PC-3 (cell line): ENCODE data around the gene RBM12. TPM values are rescaled to one million over a fixed set of nuclear protein-coding genes. Genes with fewer than 3 reads are reported as not detected.
"Not testable (repeated sequence)": the region's sequence is repeated elsewhere in the genome, so short reads cannot be mapped to it uniquely, and the experiment has no call there.

ENCODE experiments used
- ATAC-seq: fragments of 200-7000 bp; cut with Tn5 transposase; 2 replicates; pipeline ENCODE4 v1.9.1; 2020; ENCODE audit warnings: mild to moderate bottlenecking, moderate library complexity
- BruUV-seq: library from RNA; stranded (reverse); fragments of 400-500 nt; replicated peaks from 2 replicates; lab custom pipeline; 2021; lab: Mats Ljungman, UMichigan
- CTCF ChIA-PET: fragments of 300-600 bp; sonication (Branson Sonifier 250); formaldehyde crosslinking; loops from one replicate; lab custom pipeline; 2022; ENCODE audit warnings: antibody characterized with exemption; lab: Charles Lee
- POLR2A ChIA-PET: fragments of 300-600 bp; sonication (Branson Sonifier 250); formaldehyde crosslinking; loops from one replicate; lab custom pipeline; 2022; ENCODE audit warnings: antibody characterized with exemption; ENCODE audit not compliant: unreplicated experiment; lab: Charles Lee
- DNase-seq: peaks from one replicate; pipeline ENCODE4 v3.0.0-alpha.2; 2015
- H2AFZ ChIP-seq: fragments of 300-600 bp; sonication (generic); 2 replicates; pipeline ENCODE4 v1.6.0; 2016; ENCODE audit warnings: antibody characterized with exemption, low read length
- H3F3A ChIP-seq: fragments of 300-600 bp; sonication (generic); one replicate; pipeline ENCODE4 v1.6.0; 2017; ENCODE audit warnings: antibody characterized with exemption, low read length, control low read depth, mild to moderate bottlenecking; ENCODE audit not compliant: unreplicated experiment
- H3K27ac ChIP-seq: fragments of 300-600 bp; sonication (generic); 2 replicates; pipeline ENCODE4 v1.5.1; 2016; ENCODE audit warnings: mild to moderate bottlenecking, low read length
- H3K27me3 ChIP-seq: fragments of 300-600 bp; sonication (generic); 2 replicates; pipeline ENCODE4 v1.6.1; 2016; ENCODE audit warnings: low read length, mixed read lengths
- H3K36me3 ChIP-seq: fragments of 300-600 bp; sonication (generic); 2 replicates; pipeline ENCODE4 v1.6.1; 2016; ENCODE audit warnings: low read depth, mixed run types, low read length, mixed read lengths
- H3K4me1 ChIP-seq: fragments of 300-600 bp; sonication (generic); 2 replicates; pipeline ENCODE4 v1.5.1; 2016; ENCODE audit warnings: low read length; ENCODE audit not compliant: insufficient read depth
- H3K4me2 ChIP-seq: fragments of 300-600 bp; sonication (generic); 2 replicates; pipeline ENCODE4 v1.6.0; 2016; ENCODE audit warnings: low read length
- H3K4me3 ChIP-seq: fragments of 300-600 bp; sonication (generic); 2 replicates; pipeline ENCODE4 v1.5.1; 2016; ENCODE audit warnings: mild to moderate bottlenecking, low read length, mixed read lengths
- H3K79me2 ChIP-seq: fragments of 300-600 bp; sonication (generic); 2 replicates; pipeline ENCODE4 v1.6.1; 2017; ENCODE audit warnings: low read length, mixed read lengths
- H3K9ac ChIP-seq: fragments of 300-600 bp; sonication (generic); 2 replicates; pipeline ENCODE4 v1.6.0; 2016; ENCODE audit warnings: mild to moderate bottlenecking, low read length
- H3K9me2 ChIP-seq: fragments of 300-600 bp; sonication (generic); replicated peaks from 2 replicates; pipeline ENCODE4 v1.6.1; 2016; ENCODE audit warnings: mixed run types, low read length, mixed read lengths
- H3K9me3 ChIP-seq: fragments of 300-600 bp; sonication (generic); 2 replicates; pipeline ENCODE4 v1.6.1; 2016; ENCODE audit warnings: low read length, mixed read lengths
- H4K20me1 ChIP-seq: fragments of 300-600 bp; sonication (generic); 2 replicates; pipeline ENCODE4 v1.6.1; 2016; ENCODE audit warnings: low read length, mixed read lengths
- EZH2 ChIP-seq: fragments of 300-600 bp; sonication (generic); IDR thresholded peaks from one replicate; pipeline ENCODE4 v1.6.1; 2017; ENCODE audit warnings: antibody characterized with exemption, mild to moderate bottlenecking, low read length; ENCODE audit not compliant: unreplicated experiment
- EZH2phosphoT487 ChIP-seq: fragments of 300-600 bp; sonication (generic); IDR thresholded peaks from 2 replicates; pipeline ENCODE4 v1.6.1; 2018; ENCODE audit warnings: mild to moderate bottlenecking, antibody characterized with exemption, low read length, borderline replicate concordance
- intact Hi-C: fragments of 100-400 bp; cut with micrococcal nuclease; formaldehyde crosslinking; loops from 2 replicates; pipeline ENCODE4 v1.9.0; 2023
- total RNA-seq: library from RNA; depleted of rRNA; stranded (reverse); fragments of >200 nt; gene quantifications from 2 replicates; pipeline ENCODE4 v1.2.3, GENCODE V29; 2014
- TF ChIP-seq, protein P1 (sequence below): fragments of 300-600 bp; sonication (generic); conservative IDR thresholded peaks from 2 replicates; pipeline ENCODE4 v1.5.1; 2017; ENCODE audit warnings: antibody characterized with exemption, low read depth, mild to moderate bottlenecking, low read length

The RBM12 gene
- total RNA-seq, 1 experiment from 2014 or later: 53.6 TPM

DNA sequence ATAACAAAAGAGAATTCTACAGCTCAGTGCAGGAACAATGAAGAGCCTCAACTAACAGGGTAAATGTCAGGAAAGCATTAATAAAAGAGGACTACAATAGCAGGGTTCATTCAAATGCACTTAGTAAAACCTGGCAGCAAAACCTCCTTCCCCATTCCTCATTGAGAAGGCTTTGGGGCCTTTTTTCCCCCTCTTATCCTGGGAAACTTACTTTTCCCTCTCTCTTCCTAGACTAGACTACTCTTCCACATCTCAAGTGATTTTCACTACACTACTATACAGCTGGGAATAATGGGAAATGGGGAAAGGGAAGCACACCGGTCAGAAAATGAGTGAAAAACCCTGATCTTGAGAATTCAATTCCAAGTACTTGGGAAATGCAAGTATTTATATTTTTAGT lies 44.6 kb upstream of the RBM12 start:
- no TSS peak for BruUV-seq
- Histone ChIP-seq H3K4me3 (no peak overlapping the region), H3F3A (peaks cover 58% of the 10 kb centered on the region), H3K27me3 (no peaks in the 10 kb centered on the region), H3K9ac (no peak overlapping the region), H3K9me3 (no peaks in the 10 kb centered on the region), H3K4me1 (no peaks in the 10 kb centered on the region), H2AFZ (no peak overlapping the region), H3K27ac (no peak overlapping the region), H3K79me2 (peaks cover 52% of the 10 kb centered on the region), H3K4me2 (no peak overlapping the region), H3K36me3 (peaks cover 91% of the 10 kb centered on the region), H3K9me2 (no peaks in the 10 kb centered on the region), H4K20me1 (peaks cover 51% of the 10 kb centered on the region)
- POLR2A ChIA-PET: no interaction called here
- intact Hi-C loops: no loop called here
- no peak for DNase-seq
- ATAC-seq: no peak
- TF ChIP-seq, protein P1, sequence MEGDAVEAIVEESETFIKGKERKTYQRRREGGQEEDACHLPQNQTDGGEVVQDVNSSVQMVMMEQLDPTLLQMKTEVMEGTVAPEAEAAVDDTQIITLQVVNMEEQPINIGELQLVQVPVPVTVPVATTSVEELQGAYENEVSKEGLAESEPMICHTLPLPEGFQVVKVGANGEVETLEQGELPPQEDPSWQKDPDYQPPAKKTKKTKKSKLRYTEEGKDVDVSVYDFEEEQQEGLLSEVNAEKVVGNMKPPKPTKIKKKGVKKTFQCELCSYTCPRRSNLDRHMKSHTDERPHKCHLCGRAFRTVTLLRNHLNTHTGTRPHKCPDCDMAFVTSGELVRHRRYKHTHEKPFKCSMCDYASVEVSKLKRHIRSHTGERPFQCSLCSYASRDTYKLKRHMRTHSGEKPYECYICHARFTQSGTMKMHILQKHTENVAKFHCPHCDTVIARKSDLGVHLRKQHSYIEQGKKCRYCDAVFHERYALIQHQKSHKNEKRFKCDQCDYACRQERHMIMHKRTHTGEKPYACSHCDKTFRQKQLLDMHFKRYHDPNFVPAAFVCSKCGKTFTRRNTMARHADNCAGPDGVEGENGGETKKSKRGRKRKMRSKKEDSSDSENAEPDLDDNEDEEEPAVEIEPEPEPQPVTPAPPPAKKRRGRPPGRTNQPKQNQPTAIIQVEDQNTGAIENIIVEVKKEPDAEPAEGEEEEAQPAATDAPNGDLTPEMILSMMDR: no peak
- TF ChIP-seq EZH2: no peak
- no peak for TF ChIP-seq EZH2phosphoT487
- CTCF ChIA-PET: no interaction called here

DNA sequence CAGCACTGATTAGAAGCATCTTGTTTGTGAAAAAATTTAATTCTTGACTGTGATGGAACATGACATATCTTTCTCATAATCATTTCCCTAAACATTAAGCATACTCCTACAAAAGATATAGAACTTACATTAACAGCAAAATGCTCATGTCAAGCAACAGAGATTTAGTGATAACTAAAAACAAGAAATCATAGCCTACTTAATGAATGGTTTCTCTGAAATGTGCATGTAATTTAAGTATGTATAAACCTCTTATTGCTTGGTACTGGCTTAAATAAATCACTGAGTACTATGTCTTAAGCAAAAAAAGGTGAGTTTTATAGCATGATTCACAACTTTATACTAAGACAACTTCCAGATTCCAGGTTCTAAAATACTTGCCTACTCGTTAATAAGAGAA lies 43.8 kb upstream of the RBM12 start:
- peaks cover 58% of the 10 kb centered on the region for H4K20me1 ChIP-seq
- intact Hi-C loops: no loop called here
- H2AFZ ChIP-seq: no peak overlapping the region
- peaks cover 50% of the 10 kb centered on the region for H3K79me2 ChIP-seq
- no peaks in the 10 kb centered on the region for H3K9me3 ChIP-seq
- no peak for TF ChIP-seq EZH2
- TF ChIP-seq EZH2phosphoT487: no peak
- TF ChIP-seq, protein P1: no peak
- H3K9ac ChIP-seq: no peak overlapping the region
- no peaks in the 10 kb centered on the region for H3K9me2 ChIP-seq
- DNase-seq: no peak
- H3K36me3 ChIP-seq: peaks cover 92% of the 10 kb centered on the region
- no peak overlapping the region for H3K4me2 ChIP-seq
- no peak; the same call in 1 of the 2 replicates for ATAC-seq
- no peaks in the 10 kb centered on the region for H3K27me3 ChIP-seq
- no peaks in the 10 kb centered on the region for H3K4me1 ChIP-seq
- H3K4me3 ChIP-seq: no peak overlapping the region
- peaks cover 62% of the 10 kb centered on the region for H3F3A ChIP-seq
- BruUV-seq: no TSS peak
- H3K27ac ChIP-seq: no peak overlapping the region
- ChIA-PET POLR2A (interaction anchor here (0.6 kb wide), 1 partner anchor 9 kb away, joined by 6 read pairs; the partner anchor contains the start of genes NFS1 and ROMO1), CTCF (no interaction called here)

DNA sequence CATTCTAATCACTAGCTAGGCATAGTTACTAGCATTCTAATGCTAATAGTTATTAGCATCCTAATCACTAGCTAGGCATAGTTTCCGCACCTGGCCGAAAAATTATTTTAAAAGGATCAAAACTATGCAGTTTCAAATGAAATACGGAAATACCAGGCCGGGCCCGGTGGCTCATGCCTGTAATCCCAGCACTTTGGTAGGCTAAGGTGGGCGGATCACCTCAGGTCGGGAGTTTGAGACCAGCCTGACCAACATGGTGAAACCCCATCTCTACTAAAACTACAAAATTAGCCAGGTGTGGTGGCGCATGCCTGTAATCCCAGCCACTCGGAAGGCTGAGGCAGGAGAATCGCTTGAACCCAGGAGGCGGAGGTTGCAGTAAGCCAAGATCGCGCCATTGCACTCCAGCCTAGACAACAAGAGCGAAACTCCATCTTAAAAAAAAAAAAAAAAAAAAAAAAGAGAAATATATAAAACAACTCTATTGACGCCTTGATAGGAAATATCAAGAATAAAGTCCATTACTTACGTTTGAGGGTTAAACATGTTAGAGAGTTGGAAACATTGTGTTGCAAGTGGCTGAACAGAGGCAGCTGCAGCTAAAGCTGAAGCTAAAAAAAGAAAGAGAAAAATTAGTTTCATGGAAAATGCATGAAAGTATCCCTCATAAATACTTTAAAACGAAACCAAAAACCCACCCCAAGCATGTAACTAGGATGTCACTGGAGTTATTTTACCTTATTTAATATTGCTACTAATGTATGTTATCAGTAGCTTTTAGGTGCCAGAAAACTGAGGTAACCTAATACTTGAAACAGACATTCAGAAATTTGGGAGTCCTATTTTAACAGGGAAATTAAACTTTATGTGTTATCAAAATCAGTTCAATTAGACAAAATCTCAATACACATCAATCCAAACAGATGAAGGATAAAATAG lies 42.2 kb upstream of the RBM12 start:
- peaks cover 93% of the 10 kb centered on the region for H3K36me3 ChIP-seq
- peaks cover 50% of the 10 kb centered on the region for H3K79me2 ChIP-seq
- H3K4me1 ChIP-seq, H3K4me2 ChIP-seq, H2AFZ ChIP-seq, ATAC-seq, BruUV-seq, DNase-seq, H3K9me3 ChIP-seq, POLR2A ChIA-PET, H3K9ac ChIP-seq, H3K9me2 ChIP-seq, H3K4me3 ChIP-seq, CTCF ChIA-PET, H3K27me3 ChIP-seq, H3K27ac ChIP-seq, intact Hi-C loops: not testable (repeated sequence)
- peaks cover 68% of the 10 kb centered on the region for H3F3A ChIP-seq
- H4K20me1 ChIP-seq: peaks cover 57% of the 10 kb centered on the region

DNA sequence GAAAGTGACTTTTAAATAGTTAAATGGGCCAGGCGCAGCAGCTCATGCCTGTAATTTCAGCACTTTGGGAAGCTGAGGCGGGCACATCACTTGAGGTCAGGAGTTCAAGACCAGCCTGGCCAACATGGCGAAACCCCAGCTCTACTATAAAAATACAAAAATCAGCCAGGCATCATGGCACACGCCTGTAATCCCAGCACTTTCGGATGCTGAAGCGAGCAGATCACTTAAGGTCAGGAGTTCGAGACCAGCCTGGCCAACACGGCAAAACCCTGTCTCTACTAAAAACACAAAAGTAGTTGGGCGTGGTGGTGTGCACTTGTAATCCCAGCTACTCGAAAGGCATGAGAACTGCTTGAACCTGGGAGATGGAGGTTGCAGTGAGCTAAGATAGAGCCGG lies 41.2 kb upstream of the RBM12 start:
- BruUV-seq, POLR2A ChIA-PET: not testable (repeated sequence)

More for the DNA sequence above, 41.2 kb upstream of the RBM12 start:
- Histone ChIP-seq H3K79me2 (peaks cover 44% of the 10 kb centered on the region), H3K36me3 (peaks cover 83% of the 10 kb centered on the region), H3F3A (peaks cover 59% of the 10 kb centered on the region), H4K20me1 (peaks cover 47% of the 10 kb centered on the region)
- H3K4me3 ChIP-seq, CTCF ChIA-PET, H3K4me1 ChIP-seq, H3K9me2 ChIP-seq, DNase-seq, ATAC-seq, intact Hi-C loops, H2AFZ ChIP-seq, H3K4me2 ChIP-seq, H3K27ac ChIP-seq, H3K27me3 ChIP-seq, H3K9ac ChIP-seq, H3K9me3 ChIP-seq: not testable (repeated sequence)
